SU-DHL-6 (cell line): ENCODE results near the gene DCC.

Experiments
- EZH2phosphoT487 ChIP-seq: fragments of 200-600 bp; sonication (generic), shearing (Covaris generic); conservative IDR thresholded peaks from 2 replicates; pipeline ENCODE4 v1.6.1; 2018; ENCODE audit warnings: mild to moderate bottlenecking, antibody characterized with exemption, low read length, moderate library complexity, mixed read lengths
- TF ChIP-seq, protein P1 (sequence below): fragments of 200-600 bp; sonication (generic); IDR thresholded peaks from one replicate; pipeline ENCODE4 v1.5.1; 2017; ENCODE audit warnings: antibody characterized with exemption, mild to moderate bottlenecking, low read length, moderate library complexity; ENCODE audit not compliant: insufficient read depth, poor library complexity, severe bottlenecking

DNA sequence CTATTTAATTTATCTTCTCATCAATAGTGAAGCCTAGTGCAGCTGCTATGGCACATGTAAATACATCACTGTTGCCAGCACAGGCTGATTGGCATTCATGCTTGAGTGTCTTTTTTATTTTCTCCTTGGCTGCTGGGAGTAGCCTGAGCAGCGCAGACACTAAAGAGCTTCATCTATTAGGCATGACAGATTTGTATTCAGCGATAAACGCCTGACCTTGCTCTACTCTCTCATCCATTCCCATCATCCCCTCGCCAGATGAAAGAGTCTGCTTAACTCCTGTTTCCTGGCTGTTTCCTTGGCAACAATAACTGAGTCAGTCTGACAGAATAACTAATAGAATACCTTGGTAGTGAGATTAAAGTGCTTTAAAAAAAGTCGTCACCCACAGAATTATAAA lies 753.6 kb downstream of the DCC start:
- TF ChIP-seq, protein P1, sequence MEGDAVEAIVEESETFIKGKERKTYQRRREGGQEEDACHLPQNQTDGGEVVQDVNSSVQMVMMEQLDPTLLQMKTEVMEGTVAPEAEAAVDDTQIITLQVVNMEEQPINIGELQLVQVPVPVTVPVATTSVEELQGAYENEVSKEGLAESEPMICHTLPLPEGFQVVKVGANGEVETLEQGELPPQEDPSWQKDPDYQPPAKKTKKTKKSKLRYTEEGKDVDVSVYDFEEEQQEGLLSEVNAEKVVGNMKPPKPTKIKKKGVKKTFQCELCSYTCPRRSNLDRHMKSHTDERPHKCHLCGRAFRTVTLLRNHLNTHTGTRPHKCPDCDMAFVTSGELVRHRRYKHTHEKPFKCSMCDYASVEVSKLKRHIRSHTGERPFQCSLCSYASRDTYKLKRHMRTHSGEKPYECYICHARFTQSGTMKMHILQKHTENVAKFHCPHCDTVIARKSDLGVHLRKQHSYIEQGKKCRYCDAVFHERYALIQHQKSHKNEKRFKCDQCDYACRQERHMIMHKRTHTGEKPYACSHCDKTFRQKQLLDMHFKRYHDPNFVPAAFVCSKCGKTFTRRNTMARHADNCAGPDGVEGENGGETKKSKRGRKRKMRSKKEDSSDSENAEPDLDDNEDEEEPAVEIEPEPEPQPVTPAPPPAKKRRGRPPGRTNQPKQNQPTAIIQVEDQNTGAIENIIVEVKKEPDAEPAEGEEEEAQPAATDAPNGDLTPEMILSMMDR = no peak
- no peak for TF ChIP-seq EZH2phosphoT487
